NCI-H128 (cell line): ENCODE data around the gene RBM19.
"Not testable (repeated sequence)": the region's sequence is repeated elsewhere in the genome, so short reads cannot be mapped to it uniquely, and the experiment has no call there.

Source experiments
- DNase-seq: peaks from one replicate; lab custom pipeline; 2025; ENCODE audit not compliant: unreplicated experiment; lab: John Stamatoyannopoulos, UW

The RBM19 gene

DNA sequence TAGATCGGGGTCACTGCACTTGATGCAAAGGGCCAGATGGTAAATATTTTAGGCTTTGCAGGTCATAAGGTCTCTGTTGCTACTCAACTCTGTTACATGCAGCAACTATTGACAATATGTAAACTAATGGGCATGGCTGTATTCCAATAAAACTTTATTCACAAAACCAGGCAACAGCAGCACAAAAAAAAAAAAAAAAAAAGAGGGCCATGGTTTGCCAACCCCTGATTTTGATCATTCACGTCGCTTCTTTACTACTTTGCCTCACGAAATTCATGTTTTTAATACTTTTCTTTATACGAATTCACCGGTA is 152.9 kb downstream of the RBM19 start:
- no peak for DNase-seq

DNA sequence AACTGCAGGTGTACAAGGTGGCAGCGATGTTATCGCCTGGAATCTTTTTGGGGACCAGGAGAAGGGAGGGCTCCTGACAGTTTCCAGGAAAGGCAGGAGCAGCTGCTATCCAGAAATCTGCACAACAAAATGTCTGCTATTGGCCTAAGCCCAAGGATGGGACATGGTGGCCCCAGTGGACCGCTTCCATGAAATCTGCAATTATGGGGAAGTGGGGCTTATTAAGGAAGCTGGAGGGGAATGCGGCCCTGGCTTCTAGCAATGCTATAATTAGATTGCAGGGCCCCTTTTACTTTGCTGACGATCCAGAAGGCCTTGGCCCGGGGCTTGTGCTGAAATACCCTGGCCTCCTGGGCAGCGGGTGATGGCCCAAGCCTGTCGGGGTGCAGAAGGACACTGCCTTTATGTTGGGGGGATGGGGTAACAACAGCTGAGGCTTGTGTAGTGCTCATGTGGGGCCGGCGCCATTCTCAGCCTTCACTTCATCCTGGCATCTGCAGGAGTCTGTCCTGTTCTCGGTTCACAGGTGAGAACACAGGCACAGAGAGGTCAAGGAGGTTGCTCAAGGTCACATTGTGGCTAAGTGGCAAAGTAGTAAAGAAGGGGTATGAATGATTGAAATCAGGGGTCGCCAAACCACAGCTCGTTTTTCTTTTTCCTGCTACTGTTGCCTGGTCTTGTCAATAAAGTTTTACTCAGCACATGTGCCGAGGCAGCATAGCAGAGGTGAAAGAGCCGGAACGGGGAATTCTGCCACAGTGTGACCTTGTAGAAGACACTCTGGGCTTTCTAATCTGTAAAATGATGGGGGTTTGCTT is 153.5 kb downstream of the RBM19 start:
- DNase-seq, result no peak

DNA sequence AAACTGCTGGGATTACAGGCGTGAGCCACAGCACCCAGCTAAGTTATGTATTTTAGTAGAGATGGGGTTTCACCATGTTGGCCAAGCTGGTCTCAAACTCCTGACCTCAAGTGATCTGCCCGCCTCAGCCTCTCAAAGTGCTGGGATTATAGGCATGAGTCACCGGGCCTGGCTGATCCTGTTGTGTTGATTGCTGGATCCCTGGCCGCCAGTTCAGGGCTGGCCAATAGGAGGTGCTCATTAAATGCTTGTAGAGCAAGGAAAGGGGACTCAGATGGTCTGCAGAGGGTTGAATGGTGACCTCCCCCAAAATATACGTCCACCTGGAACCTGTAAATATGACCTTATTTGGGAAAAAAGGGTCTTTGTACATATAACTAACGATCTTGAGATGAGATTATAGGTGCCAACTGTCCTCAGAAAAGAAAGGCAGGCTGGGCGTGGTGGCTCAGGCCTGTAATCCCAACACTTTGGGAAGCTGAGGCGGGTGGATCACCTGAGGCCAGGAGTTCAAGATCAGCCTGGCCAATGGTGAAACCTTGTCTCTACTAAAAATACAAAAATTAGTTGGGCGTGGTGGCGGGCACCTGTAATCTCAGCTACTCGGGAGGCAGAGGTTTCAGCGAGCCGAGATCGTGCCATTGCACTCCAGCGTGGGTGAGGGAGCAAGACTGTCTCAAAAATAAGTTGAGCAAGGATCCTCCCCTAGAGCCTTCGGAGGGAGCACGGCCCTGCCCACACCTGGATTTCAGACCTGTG is 156.5 kb downstream of the RBM19 start:
- not testable (repeated sequence) for DNase-seq

DNA sequence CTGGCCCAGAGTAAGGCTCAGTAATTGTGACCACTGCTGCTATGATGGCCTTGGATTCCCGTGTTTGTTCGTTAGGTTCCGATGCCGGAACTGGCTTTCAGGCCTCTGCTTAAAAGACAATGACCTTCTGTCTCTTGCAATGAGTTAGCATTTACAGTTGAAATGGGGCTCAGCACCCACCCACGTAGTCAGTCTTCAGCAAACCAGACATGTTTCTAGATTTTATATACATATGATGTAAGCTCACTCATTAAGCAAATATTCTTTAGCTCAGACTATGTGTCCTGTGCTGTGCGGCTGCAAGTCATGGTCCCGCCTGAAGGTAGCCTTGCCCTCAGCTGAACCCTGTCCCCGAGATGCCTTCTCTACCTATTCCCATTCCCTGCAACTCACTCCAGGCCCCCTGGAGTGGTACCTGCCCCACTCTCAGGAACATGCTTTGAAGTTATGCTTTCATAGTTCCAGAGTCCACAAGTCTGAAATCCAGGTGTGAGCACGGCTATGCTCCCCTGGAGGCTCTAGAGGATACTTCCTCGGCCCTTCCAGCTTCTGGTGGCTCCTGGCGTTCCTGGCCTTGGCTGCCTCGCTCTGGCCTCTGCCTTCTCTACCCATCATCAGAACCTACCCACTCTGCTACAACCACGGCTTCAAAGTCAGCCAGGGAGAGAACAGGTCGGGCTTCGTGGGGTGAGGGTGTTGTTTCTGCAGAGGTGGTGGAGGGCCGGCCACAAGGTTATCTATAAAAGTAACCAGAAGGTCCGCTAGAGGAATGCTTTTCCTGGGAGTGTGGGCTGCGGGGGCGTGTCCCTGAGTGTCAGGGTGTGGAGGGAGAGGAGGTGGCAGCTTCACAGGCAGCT is 157.8 kb downstream of the RBM19 start:
- no peak for DNase-seq

DNA sequence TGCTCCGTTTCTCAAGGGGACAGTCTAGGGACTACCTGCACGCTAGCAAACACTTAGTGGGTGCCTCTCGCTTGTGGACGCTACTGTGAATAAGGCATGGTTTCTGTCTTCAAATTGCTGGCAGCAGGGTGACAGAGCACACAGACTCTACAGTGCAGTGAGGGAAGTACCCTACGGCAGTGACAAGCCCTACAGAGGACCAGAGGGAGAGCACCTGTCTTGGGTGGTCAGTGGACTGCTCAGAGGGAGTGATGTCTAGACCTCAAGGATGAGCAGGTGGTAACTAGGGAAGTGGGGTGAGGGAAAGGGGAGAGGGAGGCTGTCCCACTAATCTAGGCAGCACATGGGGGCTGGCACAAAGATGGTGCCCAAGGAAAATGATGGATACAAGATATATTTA is 160.5 kb downstream of the RBM19 start:
- DNase-seq, result no peak

DNA sequence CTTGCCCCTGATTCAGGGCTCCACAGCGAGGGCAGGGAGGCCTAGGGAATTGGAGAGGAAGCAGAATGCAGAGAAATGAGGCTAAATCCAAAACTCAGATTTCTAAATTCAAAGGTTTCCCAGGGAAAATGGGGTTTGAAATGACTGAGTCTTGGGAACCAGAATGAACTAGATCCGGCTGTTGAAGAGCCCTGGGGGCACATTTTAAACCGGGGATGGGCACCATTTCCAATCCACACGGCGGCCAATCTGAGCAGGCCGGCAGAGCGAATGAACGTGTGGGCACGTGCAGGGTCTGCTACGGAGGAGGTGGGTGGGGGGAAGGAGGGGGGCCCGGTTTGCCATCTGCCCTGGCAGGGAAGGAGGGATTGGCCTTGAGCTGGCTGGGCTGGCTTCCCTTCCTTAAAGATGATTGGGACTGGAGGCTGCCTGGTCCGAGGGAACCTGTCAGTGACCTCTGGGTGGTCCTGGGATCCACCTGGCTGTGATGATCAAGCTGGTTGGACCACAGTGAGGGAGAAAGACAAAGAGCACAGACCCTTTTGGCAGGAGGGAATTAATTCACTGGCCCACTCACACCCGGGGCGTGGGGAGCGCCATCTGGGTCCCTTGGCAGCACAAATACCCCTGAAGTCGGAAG is 161.0 kb downstream of the RBM19 start:
- no peak for DNase-seq

DNA sequence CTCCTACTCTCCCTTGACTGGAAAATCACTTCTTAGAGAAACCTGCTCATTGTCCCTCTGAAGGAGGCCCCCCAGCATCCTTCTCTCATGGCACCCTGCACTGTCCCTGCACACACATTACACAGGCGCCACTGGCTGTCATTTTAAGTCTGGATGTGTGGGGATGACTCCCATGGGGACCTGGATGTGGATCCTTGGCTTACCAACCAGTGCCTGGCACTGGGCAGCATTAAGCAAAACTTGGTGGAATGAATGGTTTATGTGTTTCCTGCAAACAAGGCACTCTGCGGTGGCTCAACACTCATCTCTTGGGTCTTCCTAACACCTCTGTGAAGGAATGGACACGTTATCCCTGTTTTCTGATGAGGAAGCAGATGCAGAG is 162.4 kb downstream of the RBM19 start:
- no peak for DNase-seq

DNA sequence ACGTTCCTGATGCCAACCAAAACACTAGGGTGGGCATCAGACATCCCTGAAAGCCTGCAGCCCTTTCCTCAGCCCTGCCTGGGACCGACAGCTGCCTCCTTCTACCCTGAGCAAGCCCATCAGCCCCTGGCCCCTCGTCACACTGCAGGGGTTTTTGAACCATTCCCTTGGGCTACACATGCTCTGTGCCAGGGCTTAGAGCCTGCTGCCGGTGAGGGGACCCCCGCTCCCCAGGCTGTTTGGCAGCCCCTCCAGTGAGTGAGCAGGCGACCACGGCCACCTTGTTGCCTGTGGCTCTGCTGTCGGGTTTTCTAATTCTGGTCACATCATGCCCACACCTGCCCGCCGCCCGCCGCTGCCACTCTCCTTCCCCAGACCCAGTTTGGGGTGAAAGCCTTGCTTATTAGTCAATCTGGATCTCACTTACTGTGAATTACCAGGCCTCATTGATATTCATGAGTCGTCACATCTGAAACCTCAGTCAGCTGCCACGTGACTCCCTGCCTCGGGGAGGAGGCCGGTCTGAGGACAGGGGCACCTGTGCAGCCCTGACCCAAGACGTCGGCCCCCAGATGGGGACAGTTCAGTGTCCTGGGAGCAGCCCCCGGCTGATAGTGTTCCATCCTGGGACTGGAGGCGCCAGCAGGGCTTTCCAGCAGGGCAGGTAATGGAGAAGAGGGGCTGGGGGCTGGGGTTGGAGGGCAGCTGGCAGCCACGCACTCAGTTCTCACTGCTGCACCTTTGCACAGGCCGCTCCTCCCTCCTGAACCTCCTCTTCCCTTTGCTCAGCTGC is 163.0 kb downstream of the RBM19 start:
- no peak for DNase-seq

DNA sequence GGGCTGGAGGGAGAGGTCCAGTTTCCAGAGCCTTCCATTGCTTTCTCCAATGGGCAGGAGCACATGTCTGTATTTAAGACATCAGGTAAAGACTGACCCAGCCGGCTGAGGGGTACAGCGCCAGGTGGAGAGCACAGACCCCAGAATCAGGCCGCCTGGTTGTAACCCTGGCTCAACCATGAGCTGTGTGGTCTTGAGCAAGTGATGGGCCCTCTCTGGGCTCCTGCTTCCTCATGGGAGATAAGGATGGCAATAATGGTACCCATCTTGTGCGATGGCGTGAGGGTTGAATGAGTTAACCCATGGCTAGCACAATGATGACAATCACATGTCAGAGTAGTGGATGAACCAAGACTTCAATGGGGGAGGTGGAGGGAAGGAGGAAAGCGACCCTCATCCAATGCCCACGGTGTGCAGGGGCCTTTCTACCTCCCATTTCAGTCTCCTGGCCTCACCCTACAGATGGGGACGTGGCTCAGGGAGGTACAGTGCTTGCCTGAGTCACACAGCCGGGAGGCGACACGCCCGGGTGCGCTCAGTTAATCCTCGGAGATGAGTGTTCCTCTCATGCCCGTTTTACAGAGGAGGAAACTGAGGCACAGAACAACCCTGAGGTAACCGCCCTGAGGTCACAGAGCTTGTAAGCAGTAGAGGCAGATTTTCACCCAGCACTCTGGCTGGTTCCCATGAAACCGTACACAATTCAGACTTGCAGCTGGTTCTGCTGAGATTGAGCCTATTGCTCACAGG is 163.9 kb downstream of the RBM19 start:
- no peak for DNase-seq

DNA sequence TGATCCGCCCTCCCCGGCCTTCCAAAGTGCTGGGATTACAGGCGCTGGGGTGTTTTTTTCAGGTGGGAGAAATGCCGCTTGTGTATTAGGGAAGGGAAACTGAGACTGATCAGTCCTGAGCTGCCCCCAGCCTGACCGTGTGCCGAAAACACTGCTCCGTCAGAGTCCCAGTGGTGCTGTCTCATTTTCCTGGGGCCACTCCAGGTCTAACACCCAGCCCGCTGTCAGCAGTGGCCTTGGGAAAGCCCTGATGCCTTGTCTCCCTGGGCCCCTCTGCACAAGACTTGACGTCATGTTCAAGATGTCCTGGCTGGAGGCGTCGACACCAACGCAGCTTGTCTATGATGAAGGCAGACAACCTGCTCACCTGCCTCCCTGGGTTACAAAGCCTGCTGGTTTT is 165.9 kb downstream of the RBM19 start:
- DNase-seq, result no peak

DNA sequence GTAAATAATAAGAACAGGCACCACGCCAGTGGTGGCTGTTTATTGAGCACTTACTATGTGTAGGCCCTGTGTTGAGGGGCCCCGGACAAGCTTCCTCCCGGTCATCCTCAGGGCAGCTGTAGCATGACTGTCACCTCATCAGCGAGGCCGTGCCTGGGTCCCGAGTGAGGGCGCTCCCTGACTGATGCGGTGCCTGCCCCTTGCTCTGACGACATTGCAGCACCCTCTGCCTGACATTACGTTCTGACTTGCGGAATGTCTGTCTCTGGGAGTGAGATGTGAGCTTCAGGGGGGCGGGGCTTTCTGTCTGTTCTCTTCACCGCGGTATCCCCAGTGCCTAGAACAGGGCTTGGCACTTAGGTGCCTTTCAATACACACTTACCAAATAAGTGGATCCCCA is 167.6 kb downstream of the RBM19 start:
- DNase-seq, result no peak

DNA sequence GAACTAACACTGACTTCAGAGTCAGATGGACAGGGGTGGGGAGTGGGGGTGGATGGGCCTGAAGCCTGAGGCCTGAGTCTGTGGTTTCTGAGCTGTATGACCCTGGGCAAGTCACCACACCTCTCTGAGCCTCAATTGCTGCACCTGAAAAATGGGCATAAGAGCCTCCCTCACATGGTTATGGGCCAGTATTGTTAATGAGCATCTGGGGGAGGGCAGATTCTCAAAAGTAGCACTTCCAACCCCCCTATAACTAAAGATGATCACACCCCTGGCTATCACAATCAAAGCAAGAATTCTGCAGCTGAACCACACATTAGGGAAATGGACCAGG is 168.6 kb downstream of the RBM19 start:
- no peak for DNase-seq

DNA sequence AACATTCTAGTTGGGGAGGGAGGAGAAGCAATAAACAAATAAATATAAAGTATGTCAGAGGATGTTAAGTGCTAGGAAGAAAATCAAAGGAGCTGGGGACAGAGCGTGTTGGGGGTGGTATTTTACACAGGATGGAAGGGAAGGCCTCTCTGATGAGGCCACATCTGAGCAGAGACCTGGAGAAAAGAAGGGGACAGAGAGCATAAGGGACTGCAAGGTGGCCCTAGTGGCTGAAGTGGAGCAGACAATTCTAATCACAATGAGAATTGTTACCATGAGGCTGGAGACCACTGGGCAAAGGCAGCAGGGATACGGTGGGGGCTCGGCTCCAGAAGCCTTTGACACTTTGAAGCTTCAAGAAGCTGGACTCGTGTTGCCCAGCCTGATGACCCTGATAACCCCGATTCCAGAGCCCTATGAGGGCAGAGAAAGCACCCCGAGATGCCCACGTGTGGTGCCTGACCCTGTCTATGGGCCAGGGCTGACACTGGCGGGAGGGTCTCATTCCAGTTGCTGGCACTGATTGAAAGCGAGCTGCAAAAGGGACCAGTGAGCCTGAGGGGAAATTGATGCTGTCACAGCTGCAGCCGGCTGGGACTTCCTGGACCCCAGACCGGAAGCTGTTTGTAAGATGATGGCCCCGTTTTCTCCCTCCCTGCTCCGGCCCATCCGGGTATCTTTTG is 169.1 kb downstream of the RBM19 start:
- no peak for DNase-seq

DNA sequence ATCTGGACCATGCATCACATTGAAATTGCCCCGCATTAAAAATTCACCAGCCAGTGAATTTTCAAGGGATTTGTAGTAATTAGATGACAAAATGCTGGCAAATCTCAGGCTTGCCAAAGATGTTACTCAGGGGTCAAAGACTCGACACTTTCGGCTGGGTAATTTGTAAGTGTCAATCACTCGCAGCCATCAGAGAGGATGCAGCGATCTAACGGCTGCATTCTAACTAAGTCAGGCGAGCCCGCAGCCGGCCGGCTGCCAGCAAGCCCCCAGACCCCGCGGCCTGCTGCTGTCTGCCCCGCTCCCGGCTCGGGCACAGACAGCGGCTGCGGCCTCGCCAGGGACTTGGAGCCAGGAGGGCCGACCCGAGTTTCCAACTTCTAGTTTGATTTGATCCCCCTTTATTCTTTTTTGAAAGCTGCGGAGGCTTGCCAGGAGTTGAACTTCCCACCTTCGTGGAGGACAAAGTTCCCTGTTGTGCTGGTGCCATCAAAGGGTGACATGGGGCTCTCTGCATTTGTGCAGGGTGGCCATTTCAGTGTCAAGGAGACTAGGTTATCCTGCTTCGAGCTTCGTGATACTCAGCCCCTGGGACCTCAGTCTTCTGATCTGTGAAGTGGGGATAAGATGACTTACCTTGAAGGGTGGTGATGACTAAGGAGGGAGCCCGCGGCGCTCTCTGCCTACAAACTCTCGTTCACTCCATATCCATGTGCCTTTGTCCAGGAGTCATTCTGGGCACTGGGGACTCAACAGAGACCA is 169.9 kb downstream of the RBM19 start:
- DNase-seq, result no peak

DNA sequence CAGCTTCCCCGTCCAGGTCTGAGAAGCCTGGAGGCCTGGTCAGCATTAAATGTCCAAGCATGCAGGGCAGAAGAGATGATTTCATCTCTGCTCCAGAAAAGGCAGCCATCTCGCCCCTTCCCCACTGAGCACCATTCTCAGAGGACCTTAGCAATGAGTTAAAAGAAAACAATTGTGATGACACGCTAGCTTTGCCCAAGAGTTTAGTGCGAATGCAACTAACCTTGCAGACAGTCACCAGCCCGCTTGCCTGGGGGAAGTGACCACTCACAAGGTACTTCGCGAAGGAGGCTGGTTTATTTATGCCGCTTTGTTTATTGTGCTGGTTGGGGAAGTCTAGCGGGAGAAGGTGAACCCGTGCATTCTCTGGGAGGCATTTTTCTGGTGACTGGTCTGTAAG is 170.7 kb downstream of the RBM19 start:
- no peak for DNase-seq

DNA sequence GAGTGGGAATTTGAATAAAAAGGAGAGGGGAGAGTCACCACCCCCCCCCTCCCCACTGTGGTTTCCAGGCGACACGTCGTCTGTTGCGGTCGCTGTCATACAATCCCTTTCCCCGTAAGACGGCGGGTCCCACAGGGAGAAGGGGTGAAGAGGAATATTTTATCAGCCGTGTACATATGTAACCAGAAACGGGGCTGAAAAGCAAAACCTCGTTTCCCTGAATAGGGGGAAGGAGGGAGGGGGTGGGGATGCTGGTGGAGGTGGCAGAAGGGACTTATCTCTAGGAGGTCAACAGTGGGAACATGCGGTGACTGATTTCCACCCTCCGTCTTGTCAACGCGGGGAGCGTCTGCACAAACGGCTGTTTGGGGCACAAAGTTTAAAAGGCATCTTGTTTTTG is 171.4 kb downstream of the RBM19 start:
- DNase-seq, result peak; percentile 26

DNA sequence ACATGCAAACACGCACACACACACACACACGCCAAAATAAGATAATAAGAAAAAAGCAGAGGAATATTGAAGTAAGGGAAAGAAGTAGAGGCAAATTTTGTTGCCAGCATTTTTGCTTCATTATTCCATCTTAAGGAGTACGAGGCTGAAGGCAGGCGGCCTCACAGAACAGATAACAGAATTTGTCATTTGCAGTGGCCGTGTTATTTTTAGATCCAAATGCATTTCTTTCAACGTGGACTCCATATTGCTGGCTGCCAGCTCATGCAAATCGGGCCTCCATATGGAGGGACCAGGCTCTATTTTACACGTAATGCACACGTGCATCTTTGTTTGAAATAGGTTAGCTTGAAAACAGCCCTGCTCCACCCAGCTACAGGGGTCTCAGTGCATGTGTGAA is 172.9 kb downstream of the RBM19 start:
- DNase-seq, result no peak

DNA sequence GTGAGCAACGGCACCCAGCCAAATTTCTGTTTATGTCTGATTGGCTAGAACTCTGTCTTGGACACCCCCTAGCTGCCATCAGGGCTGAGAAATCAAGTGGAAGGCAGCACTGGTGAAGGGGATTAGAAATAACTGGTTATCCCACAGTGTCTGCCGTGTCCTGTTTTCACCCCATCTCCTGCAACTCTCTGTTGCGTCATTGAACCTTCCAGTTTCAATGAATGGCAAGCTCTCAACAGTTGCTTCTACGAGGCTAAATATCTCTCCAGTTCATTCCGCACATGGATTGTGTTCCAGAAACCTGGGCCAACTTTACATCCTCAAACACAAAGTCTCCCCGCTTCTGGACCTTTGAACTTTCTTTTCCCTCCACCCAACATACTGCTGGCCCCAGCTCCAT is 173.7 kb downstream of the RBM19 start:
- no peak for DNase-seq
